HepG2 (cell line): ENCODE data around the gene ACE.

ENCODE experiments used
- ARID2 ChIP-seq: sonication (generic); formaldehyde crosslinking; IDR thresholded peaks from 2 replicates; pipeline ENCODE4 v1.8.1; 2022; ENCODE audit warnings: mild to moderate bottlenecking, missing genetic modification reagents, borderline replicate concordance
- FOXJ3 ChIP-seq: sonication (generic); formaldehyde crosslinking; IDR thresholded peaks from 2 replicates; pipeline ENCODE4 v1.4.0; 2020; ENCODE audit warnings: missing genetic modification reagents, mild to moderate bottlenecking, borderline replicate concordance
- HNF1A ChIP-seq, 2 experiments: sonication (generic) in 1 of 2; formaldehyde crosslinking in 1 of 2; IDR thresholded peaks; 2 replicates each; pipeline versions ENCODE4 v1.4.0 to v1.6.1; 2016 to 2020; ENCODE audit warnings: borderline replicate concordance in 1 of 2, low read depth in 1 of 2, mild to moderate bottlenecking in 1 of 2, missing genetic modification reagents in 1 of 2
- RCOR2 ChIP-seq: IDR thresholded peaks from 2 replicates; pipeline ENCODE4 v1.6.1; 2016; ENCODE audit warnings: missing biosample characterization, missing genetic modification reagents
- ZNF121 ChIP-seq: sonication (generic); formaldehyde crosslinking; IDR thresholded peaks from 2 replicates; pipeline ENCODE4 v1.5.0; 2020; ENCODE audit warnings: mild to moderate bottlenecking, missing genetic modification reagents
- ZNF558 ChIP-seq: sonication (generic); formaldehyde crosslinking; IDR thresholded peaks from 2 replicates; pipeline ENCODE4 v1.9.0; 2022; ENCODE audit warnings: mild to moderate bottlenecking, missing genetic modification reagents, borderline replicate concordance
- ZNF570 ChIP-seq: sonication (generic); formaldehyde crosslinking; IDR thresholded peaks from 2 replicates; pipeline ENCODE4 v1.4.0; 2020; ENCODE audit warnings: mild to moderate bottlenecking, missing genetic modification reagents, borderline replicate concordance

DNA sequence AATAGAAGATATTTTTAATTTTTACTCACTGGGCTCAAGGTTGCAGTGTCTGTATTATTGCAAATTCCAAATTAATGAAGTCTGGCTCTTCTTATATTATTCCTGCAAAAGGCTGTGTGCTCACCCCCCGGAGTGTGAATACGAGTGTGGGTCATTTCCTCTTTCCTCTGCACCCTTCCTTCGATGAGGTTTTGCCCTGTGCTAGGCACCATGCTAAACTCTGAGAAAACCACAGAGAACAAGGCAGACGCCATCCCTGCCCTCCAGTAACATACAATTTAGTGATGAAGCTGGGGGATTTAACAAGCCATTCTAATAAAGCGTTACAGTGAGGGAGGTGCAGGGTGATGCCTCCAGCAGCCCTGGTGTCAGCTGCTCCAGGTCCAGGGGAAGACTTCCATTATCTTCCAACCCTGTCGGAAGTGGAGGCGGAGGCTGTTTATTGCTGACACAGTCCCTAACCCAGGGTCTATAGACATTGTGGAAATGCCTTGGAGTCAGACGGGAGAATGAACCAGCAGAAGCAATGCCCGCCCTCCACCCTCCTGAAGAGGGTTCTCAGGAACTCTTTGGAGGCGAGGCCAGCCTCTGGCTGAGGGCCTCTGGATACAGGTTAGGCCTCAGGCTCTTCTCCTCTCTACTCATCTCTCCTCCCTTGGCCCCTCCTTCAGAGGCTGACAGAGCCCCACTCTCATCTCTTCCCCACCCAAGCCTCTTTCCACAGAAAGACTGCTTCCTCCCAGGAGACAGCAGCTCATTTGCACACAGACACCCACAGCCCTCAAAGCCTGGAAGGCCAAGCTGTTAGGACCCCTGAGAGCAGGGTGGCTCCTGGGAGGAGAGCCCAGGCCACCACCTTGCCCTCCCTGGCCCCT is 2.0 kb upstream of the ACE start:
- no peak for TF ChIP-seq ZNF558 (CRISPR knock-in tag)
- TF ChIP-seq ARID2 (CRISPR knock-in tag), result no peak
- no peak for TF ChIP-seq ZNF570 (CRISPR knock-in tag)
- no peak for TF ChIP-seq ZNF121 (CRISPR knock-in tag)
- no peak for TF ChIP-seq RCOR2 (CRISPR knock-in tag)
- TF ChIP-seq HNF1A (IDR thresholded peaks at IDR 0.05; ENCODE audit: low read depth), result no peak
- no peak for TF ChIP-seq HNF1A (CRISPR knock-in tag; IDR thresholded peaks at IDR 0.05; ENCODE audit: borderline replicate concordance)
- no peak for TF ChIP-seq FOXJ3 (CRISPR knock-in tag)
